ENCODE measurements around the gene SLC6A19. TPM values are rescaled to one million over a fixed set of nuclear protein-coding genes. Genes with fewer than 3 reads are reported as not detected.
"Not testable (repeated sequence)": the region's sequence is repeated elsewhere in the genome, so short reads cannot be mapped to it uniquely, and the experiment has no call there.

SLC6A19 gene
- total and polyA plus RNA-seq, 4 donors, result 0.17 to 4.9 (median 0.91) TPM

- Histone ChIP-seq H3K9ac (ENCODE audit: low read depth in 1 of 2, low read length in 2 of 2) (no peak overlapping the region), H3K27me3 (ENCODE audit: control insufficient read depth in 4 of 4, insufficient read depth in 4 of 4, low read length in 3 of 4) (no peaks in the 10 kb centered on the region), H3K36me3 (ENCODE audit: control insufficient read depth in 4 of 4, insufficient read depth in 3 of 4, low read depth in 1 of 4, low read length in 3 of 4) (no peaks in the 10 kb centered on the region), H3K9me3 (ENCODE audit: control insufficient read depth in 4 of 4, low read length in 3 of 4) (peaks cover 0 to 3% (median 0%) of the 10 kb centered on the region in 4 donors), H3K4me1 (ENCODE audit: control insufficient read depth in 4 of 4, insufficient read depth in 4 of 4, low read length in 3 of 4) (no peaks in the 10 kb centered on the region), H3K4me3 (ENCODE audit: low read depth in 1 of 3, low read length in 3 of 3) (no peak overlapping the region), H3K27ac (ENCODE audit: low read depth in 1 of 2, low read length in 2 of 2) (no peak overlapping the region)
- 83% methylated on average over 9 of the region's 9 CpGs for WGBS
- TF ChIP-seq NR2F2 (IDR thresholded peaks at IDR 0.05), result no peak
- TF ChIP-seq RAD21 (IDR thresholded peaks at IDR 0.05), result no peak
- no peak for DNase-seq (ENCODE audit: low spot score)
These were observed 65.4 kb downstream of the SLC6A19 start for GRCh38 chr5:1266791-1267190.

- not testable (repeated sequence) for H3K4me1 ChIP-seq (ENCODE audit: control insufficient read depth in 4 of 4, insufficient read depth in 4 of 4, low read length in 3 of 4); H3K9ac ChIP-seq (ENCODE audit: low read depth in 1 of 2, low read length in 2 of 2); H3K36me3 ChIP-seq (ENCODE audit: control insufficient read depth in 4 of 4, insufficient read depth in 3 of 4, low read depth in 1 of 4, low read length in 3 of 4); DNase-seq (ENCODE audit: low spot score); H3K27me3 ChIP-seq (ENCODE audit: control insufficient read depth in 4 of 4, insufficient read depth in 4 of 4, low read length in 3 of 4); H3K27ac ChIP-seq (ENCODE audit: low read depth in 1 of 2, low read length in 2 of 2); H3K4me3 ChIP-seq (ENCODE audit: low read depth in 1 of 3, low read length in 3 of 3); H3K9me3 ChIP-seq (ENCODE audit: control insufficient read depth in 4 of 4, low read length in 3 of 4)
- 92% methylated on average over 5 of the region's 5 CpGs for WGBS
These were observed 66.1 kb downstream of the SLC6A19 start for GRCh38 chr5:1267464-1267863.

GRCh38 chr5:1268056-1268455 is 66.7 kb downstream of the SLC6A19 start:
- H3K9ac ChIP-seq (ENCODE audit: low read depth in 1 of 2, low read length in 2 of 2), result no peak overlapping the region
- DNase-seq (ENCODE audit: low spot score), result no peak

More at GRCh38 chr5:1268056-1268455, 66.7 kb downstream of the SLC6A19 start:
- TF ChIP-seq FOXA1 (IDR thresholded peaks at IDR 0.05) (no peak), MAX (IDR thresholded peaks at IDR 0.05) (no peak), CTCF (IDR thresholded peaks at IDR 0.05; ENCODE audit: low read depth, low read length, missing input control) (no peak), ZBTB33 (IDR thresholded peaks at IDR 0.05) (no peak), EGR1 (IDR thresholded peaks at IDR 0.05; ENCODE audit: low read depth in 2 of 2) (no peak), RAD21 (IDR thresholded peaks at IDR 0.05) (no peak), TAF1 (conservative IDR thresholded peaks at IDR 0.05) (no peak)
- Histone ChIP-seq H3K27ac (ENCODE audit: low read depth in 1 of 2, low read length in 2 of 2) (no peak overlapping the region), H3K4me1 (ENCODE audit: control insufficient read depth in 4 of 4, insufficient read depth in 4 of 4, low read length in 3 of 4) (no peaks in the 10 kb centered on the region), H3K9me3 (ENCODE audit: control insufficient read depth in 4 of 4, low read length in 3 of 4) (no peaks in the 10 kb centered on the region), H3K36me3 (ENCODE audit: control insufficient read depth in 4 of 4, insufficient read depth in 3 of 4, low read depth in 1 of 4, low read length in 3 of 4) (no peaks in the 10 kb centered on the region), H3K4me3 (ENCODE audit: low read depth in 1 of 3, low read length in 3 of 3) (no peak overlapping the region), H3K27me3 (ENCODE audit: control insufficient read depth in 4 of 4, insufficient read depth in 4 of 4, low read length in 3 of 4) (no peaks in the 10 kb centered on the region)
- WGBS, result 96% methylated on average over 13 of the region's 13 CpGs
